Stimulated activated CD8-positive, alpha-beta memory T cell treated with anti-CD3 and anti-CD28 coated beads, Interleukin-15, amount 100 ng/mL, for 24 hours (primary cell): ENCODE results near the gene CDH1.
"Not testable (repeated sequence)": the region's sequence is repeated elsewhere in the genome, so short reads cannot be mapped to it uniquely, and the experiment has no call there.

ENCODE experiments used
- DNase-seq: peaks from one replicate; pipeline ENCODE4 v3.0.0-alpha.2; 2020; ENCODE audit warnings: low read depth

Gene CDH1

DNA sequence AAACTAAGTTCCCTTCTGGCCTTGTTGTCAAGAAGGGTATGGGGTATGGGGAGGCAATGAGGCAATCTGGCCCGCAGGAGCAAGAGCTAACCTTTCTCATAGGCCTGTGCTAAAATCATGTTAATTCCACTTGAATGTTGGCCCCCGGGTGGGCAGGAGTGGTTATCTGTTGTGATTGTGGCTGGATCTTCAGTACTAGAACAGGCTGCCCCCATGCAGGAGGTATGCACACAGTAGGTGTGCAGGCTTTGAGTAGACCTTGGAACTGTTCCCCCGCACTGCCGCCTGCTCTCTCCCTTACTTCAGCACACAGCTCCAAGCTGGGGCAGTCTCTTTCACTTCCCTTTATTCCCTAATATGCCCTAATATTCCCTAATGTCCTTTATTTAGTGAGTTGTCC, 53.9 kb downstream of the CDH1 start:
- no peak for DNase-seq

DNA sequence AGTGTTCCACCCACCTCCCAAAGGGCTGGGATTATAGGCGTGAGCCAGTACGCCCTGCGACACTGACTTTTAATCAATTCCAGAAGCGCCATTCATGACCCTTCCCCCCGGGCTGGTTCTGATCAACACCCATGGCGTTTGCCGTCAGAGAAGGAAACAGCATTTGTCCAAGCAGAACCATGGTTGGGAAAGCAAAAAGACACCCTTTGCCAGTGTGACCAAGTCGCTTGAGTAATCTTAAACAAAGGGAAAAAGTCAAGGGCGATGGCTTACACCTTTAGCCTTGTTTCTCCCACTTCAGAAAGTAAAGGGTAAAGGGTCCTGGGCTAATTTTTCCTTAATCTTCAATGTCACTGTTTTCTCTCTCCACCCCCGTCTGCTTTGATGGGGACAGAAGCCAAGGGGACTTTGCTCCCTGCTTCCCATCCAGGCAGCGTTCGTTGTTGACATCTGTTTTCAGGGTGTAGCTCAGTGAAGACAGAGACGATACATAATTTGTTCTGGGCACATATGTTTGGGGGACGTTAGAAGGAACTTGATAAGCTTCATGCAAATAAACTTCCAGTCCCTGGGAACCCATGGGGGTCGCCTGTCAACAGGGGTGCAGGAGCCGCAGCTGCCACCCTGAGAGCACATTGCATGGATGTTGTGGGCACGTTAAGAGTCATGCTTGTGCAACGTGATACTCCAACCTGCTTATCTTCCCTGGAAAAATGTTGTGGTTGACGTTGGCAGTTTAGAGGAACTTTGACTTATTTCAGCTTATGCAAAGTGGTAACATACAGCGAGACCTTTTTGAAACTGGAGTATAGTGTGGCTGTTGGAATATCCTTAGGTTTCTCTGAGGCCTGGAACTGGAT, 55.6 kb downstream of the CDH1 start:
- no peak for DNase-seq

DNA sequence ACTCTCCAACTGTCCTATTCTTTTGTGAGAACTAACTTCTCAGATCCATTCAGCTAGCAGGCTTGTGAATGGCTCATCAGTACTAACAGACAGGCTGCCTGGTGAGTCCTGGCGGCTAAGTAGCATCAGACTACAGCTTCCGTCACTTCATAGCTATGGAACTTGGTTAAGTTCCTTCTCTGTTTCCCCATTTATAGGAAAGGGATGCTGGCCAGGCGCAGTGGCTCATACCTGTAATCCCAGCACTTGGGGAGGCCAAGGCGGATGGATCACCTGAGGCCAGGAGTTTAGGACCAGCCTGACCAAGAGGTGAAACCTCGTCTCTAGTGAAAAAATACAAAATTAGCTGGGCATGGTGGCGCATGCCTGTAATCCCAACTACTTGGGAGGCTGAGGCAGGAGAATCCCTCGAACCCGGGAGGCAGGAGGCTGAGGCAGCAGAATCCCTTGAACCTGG, 56.3 kb downstream of the CDH1 start:
- no peak for DNase-seq

DNA sequence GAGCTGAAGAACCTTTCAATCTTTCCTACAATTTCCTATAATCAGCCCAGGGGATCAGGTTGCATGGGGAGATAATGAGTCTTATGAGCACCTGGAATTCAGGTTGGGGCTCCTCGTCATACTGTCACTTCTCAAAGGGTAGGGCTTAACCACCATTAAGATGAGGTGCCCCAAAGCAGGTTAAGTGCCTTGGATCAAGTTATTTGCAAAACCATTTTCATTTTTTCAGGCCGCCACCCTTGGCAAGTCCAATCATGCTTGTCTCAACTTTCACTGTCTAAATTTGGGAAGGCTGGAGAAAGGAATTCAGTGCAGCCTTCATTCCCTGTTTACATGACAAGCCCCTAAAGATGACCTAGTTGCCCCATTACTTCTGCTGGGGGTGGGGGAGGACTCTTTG, 61.3 kb downstream of the CDH1 start:
- no peak for DNase-seq

DNA sequence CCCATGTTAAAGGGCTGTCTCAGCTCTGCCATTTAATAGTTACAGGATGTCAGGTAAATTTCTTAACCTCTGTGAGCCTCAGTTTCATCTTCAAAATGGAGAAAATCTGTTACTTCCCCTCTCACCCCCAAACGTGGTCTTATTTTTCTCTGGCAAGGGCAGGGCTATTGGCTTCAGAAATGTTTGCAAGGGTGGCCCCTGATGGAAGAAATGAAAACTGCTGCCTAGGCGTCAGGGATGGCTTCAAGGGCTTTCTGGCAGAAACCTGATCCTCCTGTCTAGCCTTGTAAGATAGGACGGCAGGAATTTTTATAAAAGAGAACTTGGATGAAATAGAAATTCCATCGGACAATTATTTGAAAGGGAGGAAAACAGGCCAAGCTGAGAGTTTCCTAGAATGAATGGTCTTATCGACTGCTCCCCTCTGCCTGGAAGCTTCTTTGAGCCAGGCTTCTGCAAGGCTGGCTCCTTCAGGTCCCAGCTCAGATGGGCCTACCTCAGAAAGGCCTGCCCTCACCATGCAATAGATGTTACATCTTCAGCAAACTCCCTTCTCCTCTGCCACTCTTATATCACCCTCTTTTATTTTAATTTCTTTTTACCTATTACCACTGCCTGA, 63.3 kb downstream of the CDH1 start:
- no peak for DNase-seq

DNA sequence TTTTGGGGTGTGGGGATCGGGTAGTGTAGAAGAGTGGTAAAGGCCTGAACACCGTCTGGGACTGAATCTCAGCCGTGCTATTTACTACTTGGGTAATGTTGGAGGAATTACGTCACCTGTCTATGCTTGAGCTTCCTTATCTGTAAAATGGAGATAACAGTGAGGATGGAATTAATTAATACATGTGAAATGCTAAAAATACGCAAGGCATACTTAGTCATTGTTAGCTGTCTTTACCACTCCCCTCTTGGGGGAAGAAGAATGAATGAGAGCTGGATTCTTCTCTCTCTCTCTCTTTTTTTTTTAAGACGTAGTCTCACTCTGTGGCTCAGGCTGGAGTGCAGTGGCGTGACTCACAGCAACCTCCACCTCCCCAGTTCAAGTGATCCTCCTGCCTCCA, 65.1 kb downstream of the CDH1 start:
- no peak for DNase-seq

DNA sequence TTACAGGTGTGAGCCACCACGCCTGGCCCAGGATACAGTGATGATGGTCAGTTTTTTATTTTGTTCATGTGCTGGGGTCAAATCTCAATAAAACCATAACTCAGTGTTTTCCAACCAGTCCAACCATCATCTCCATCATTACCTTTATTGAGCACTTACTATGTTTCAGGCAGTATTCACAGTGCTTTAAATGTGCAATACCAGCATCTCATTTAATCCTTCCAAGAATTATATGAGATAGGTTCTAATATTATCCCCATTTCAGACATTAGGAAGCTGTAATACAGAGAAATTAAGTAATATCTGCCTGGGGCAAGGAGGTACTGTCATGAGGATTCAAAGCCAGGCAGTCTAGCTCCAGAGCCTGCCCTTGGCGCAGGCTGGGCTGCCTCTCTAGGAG, 69.3 kb downstream of the CDH1 start:
- no peak for DNase-seq

DNA sequence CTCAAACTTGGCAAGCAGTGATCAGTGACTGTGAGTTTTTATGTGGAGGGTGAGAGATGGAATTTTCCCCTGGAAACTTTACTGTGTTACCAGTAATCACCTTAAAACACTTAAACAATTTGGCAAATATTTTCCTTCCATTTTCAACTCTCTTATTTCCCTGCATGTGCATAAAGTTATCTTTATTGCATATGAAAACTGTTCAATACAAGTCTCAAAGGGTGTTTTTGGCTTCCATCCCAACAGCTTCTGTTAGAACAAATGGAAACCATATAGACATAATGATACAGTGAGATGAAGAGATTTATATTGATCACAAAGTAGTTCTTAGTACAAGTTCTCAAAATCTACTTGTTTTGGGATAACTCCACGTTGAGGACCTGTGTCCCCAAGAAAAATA, 69.9 kb downstream of the CDH1 start:
- DNase-seq = no peak

DNA sequence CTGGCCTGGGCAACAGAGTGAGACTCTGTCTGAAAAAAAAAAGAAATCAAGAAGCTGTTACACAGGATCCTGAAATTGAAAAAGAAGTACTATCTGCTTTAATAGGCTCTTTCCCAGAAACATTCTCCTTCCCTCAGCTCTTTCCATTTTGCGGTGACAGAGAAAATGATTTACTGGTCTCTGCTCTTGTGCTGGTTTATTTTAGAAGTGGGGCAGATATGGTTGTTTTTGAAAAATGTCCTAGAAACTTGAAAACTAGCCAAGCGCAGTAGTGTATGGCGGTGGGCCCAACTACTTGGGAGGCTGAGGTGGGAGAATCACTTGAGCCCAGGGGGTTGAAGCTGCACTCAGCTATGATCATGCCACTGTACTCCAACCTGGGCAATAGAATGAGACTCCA, 77.4 kb downstream of the CDH1 start:
- no peak for DNase-seq

DNA sequence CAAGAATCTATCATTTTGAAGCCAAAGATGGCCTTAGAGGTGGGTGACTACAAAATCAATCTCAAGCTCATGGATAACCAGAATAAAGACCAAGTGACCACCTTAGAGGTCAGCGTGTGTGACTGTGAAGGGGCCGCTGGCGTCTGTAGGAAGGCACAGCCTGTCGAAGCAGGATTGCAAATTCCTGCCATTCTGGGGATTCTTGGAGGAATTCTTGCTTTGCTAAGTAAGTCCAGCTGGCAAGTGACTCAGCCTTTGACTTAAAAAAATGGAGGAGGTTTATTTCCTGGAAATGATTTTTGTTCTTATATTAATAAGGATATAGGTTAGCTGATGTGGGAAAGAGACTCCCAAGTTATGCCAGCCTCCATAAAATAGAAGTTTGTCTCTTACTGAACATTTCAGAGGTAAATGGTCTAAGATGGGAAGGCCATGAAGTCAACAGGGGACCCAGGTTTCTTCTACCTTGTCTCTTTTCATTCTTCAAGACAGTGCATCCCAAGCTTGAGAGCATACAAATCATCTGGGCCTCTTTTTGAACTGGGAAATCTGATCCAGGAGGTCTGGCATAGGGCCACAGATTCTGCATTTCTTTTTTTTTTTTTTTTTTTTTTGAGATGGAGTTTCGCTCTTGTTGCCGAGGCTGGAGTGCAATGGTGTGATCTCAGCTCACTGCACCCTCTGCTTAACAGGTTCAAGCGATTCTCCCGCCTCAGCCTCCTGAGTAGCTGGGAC, 86.5 kb downstream of the CDH1 start:
- DNase-seq = no peak

DNA sequence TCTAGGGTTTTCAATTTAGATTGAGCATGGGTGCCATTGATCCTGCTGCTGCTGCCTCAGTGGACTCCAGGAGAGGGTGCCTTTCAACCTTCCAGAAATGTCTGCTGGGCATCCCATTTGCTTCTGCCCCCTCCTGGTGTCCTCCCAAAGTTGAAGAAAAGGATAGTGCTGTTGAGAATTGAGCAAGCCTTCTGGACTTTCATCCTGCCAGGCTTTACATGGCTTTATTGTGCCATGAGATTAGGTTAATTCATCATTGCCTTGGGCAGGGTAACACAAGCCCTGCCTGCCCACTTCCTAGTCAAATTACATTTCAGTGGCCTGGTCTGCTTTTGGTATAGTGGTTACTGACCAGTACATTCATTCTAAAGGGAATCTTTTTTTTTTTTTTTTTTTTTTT, 88.3 kb downstream of the CDH1 start:
- DNase-seq = no peak

DNA sequence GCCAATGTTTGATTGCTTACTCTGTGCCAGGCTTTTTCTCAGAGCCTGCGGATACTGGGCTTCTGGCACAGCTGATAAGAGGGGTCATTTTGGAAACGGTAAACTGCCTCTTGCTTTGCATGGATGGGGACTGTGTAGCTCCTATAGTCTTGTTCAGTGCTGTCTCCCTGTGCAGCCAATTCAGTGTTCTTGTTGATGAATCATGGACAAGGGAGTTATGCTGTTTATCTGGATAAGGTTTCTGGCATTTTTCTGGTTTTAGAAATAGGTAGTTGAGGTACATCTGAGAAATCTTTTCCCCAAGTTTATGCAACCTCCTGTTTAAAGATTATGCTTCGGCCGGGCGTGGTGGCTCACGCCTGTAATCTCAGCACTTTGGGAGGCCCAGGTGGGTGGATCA, 89.6 kb downstream of the CDH1 start:
- DNase-seq = no peak

DNA sequence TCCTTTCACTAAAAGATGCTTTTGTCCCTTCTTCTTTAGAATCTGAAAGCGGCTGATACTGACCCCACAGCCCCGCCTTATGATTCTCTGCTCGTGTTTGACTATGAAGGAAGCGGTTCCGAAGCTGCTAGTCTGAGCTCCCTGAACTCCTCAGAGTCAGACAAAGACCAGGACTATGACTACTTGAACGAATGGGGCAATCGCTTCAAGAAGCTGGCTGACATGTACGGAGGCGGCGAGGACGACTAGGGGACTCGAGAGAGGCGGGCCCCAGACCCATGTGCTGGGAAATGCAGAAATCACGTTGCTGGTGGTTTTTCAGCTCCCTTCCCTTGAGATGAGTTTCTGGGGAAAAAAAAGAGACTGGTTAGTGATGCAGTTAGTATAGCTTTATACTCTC, 96.2 kb downstream of the CDH1 start:
- DNase-seq = no peak

DNA sequence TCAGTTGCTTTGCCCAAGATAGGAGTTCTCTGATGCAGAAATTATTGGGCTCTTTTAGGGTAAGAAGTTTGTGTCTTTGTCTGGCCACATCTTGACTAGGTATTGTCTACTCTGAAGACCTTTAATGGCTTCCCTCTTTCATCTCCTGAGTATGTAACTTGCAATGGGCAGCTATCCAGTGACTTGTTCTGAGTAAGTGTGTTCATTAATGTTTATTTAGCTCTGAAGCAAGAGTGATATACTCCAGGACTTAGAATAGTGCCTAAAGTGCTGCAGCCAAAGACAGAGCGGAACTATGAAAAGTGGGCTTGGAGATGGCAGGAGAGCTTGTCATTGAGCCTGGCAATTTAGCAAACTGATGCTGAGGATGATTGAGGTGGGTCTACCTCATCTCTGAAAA, 97.5 kb downstream of the CDH1 start:
- no peak for DNase-seq

DNA sequence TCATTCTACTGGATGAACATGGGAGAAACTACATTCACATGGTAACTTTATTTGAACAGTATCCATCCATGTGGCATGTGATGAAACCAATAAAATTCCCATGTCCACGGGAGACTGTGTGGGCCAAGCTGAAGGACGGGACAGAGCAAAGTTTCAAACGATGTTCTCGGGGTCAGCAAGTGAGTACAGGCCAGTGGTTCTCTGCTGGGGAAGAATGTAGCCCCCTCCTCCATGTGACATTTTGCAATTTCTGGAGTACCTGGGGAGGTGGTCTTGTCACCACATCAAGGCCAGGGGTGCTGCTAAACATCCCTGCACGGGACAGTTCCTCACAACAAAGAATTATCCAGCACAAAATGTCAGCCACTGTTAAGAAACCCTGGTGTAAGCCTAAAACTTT, 98.9 kb downstream of the CDH1 start:
- DNase-seq = no peak

DNA sequence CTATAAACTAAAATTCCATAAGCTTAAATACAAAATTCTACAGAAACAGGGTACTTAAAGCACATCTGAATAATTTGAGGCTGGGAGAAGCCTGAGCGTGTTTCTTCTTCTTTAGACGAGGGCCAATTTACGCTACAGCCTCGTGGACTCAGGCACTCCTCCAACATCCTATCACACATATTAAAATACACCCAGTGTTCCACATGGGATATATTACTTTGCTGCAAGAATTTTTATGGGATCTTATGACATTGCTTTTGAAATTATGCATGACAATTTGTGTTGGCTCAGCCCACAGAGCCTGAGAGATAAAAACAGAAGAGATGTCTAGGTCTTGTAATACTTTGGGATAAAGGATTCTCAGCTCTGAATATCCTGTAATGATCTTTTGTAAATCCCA, 102.7 kb downstream of the CDH1 start:
- DNase-seq = no peak

DNA sequence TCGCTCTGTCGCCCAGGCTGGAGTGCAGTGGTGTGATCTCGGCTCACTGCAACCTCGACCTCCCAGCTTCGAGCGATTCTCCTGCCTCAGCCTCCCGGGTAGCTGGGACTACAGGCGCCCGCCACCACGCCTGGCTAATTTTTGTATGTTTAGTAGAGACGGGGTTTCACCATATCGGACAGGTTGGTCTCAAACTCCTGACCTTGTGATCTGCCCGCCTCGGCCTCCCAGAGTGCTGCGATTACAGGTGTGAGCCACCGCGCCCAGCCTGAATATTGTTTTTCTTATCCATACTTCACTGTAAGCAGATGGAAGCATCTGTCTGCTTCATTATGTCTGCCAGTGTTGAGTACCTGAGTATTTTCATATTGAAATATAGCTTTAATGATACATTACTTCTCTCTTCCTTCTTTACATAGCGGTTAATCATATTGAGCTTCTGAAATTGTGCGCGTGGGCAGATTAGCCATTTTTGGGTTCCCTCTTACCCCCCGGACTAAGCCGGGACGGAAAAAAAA, 105.9 kb downstream of the CDH1 start:
- DNase-seq = not testable (repeated sequence)

DNA sequence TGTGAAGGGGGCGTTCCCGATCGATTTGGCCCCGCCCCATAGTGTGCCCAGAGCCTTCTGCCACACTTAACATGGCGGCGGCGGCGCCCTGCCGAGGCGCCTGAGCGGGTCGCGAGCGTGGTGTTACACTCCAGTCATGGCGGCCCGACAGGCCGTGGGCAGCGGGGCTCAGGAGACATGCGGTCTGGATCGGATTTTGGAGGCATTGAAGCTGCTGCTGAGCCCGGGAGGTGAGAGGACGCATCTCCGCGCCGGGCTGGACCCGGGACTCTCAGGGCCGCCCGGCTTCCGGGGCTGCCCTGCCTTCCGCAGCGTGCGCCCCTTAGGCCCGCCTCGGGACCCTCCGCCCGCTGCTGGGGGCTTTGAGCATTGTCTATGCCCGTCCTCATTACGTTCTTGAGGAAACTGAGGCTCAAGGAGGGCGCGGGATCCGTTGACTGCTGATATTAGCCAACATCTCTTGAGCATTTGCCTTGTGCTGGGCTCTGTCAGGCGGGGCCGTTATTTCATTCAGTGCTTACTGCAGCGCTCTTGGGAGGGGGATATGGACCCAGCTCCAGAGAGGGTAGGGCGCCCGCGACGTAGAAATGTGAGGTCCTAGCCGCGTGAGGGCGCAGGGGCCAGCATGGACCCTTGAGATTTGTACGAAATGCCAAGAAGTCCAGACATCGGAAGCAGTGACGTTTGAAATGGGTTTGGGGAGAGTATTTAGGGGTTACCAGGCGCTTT, 106.6 kb downstream of the CDH1 start, which contains the start of gene TANGO6:
TSS of gene TANGO6 (plus strand) at position 50 of the 729 bp plus-strand sequence. CDS start at position 137, 87 bp downstream.
- peak; percentile 80 for DNase-seq

DNA sequence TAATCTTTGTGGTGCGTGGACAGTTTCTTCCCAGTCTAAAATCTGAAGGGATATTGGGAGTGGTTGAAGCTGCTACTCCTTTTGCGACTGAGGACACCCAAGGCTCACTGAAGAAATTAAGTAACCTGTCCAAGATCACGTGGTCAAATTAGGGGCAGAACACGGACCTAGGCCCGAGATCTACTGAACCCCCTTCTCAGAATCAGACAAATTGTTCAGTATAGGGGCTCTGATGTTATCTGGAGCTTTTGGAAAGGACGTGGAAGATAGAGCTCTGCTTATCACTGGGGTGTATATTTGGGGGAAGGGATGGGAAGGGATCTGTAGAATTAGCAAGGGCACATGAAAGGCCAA, 107.1 kb downstream of the CDH1 start:
- no peak for DNase-seq

DNA sequence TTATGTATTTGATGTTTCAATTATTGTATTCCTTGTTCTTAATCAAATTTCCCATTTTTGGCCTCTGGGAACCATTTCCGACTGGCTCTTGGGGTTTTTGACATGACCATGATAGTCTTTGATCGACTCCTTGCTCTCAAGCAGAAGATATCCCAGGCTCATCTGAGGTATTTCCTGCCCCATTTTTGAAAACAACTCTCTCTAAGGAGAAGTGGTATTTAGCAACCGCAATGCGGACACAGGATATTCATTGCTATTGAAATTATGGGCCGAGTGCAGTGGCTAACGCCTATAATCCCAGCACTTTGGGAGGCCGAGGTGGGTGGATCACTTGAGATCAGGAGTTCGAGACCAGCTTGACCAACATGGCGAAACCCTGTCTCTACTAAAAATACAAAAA, 111.7 kb downstream of the CDH1 start:
- no peak for DNase-seq

DNA sequence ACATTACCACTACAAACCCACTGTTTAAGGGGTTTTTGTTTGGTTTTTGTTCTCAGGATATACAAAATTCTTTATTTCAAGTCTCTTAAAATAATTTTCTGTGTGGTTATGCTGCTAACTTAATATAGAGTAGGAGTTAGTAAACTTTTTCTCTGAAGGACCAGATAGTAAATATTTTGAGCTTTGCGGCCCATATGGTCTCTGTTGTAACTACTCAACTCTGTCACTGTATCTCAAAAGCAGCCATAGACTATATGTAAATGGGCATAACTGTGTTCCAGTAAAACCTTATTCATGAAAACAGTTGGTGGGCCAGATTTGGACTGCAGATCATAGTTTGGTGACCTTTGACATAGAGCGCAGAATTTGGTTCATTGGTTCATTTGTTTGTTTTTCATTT, 113.4 kb downstream of the CDH1 start:
- no peak for DNase-seq

DNA sequence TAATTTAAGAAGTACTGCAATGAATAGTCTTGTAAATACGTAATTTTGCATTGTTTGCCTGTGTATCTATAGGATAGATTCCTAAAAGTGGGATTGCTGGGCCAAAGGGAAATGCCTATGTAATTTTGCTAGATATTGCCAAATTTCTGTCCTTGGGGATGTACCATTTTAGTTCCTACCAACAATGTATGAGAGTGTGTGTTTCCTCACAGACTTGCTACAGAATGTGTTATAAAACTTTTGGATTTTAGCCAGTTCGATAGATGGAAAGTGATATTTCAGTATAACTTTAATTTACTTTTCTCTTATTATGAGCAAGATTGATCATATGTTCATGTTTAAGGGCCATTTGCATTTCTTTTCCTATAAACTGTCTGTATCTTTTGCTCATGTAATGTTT, 114.5 kb downstream of the CDH1 start:
- no peak for DNase-seq
